ENCODE results near the gene SPECC1L.

The SPECC1L gene

GRCh38 chr22:24444729-24445466 is 174.3 kb downstream of the SPECC1L start:
- no peak for DNase-seq (ENCODE audit: low spot score)

DNA sequence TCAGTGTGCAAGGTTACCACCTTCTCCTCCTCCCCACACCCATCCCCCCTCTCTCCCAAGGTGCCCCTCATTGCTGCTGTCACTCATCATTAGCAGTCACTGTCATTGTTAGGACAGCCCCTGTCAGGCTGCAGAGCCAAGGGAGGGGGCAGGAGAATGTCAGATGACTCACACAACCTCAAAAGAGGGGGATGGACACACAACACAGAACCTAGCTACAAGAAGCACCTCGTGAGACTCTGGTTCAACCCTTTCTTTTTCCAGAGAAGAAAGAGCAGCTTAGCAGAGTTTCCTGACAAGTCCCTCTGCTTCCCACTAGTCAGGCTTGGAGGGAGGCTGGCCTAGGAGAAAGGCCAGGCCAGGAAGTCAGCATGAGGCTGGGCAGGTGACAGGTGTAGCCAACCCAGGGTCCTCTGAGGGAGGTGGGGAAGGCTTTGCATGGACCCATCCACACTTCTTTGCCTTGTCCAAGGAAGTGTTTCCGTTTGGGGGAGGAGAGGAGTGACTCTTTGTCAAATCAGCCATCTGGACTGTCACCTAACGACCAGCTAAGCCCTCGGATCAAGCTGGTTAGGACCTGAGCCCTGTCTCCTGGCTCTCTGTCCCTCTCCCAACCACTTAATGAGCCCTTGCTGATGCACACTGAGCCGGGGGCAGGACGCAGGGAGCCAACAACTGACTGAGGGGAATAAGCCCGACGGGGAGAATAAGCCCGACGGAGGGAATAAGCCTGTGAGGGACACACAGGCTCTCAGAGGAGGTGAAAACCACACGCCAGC is 175.0 kb downstream of the SPECC1L start:
- no peak for DNase-seq (ENCODE audit: low spot score)

DNA sequence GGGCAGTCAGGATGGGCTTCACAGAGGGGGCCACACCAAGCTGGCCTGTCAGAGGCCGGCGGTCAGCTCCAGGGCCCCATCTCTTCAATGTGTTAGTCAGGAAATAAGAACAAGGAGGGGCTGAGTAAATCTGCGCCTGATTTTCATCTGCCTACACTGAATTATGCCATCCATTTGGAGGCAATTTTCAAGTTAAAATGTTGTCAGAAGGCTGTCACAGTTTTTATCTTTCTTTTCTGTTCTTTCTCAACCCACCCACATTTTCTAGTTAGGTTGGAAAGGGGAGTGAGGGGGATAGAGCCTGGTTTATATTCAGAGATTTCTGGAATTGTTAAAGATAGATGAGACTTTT is 175.6 kb downstream of the SPECC1L start:
- DNase-seq (ENCODE audit: low spot score): no peak

GRCh38 chr22:24450610-24451009 is 180.0 kb downstream of the SPECC1L start:
- no peak for DNase-seq (ENCODE audit: low spot score)

DNA sequence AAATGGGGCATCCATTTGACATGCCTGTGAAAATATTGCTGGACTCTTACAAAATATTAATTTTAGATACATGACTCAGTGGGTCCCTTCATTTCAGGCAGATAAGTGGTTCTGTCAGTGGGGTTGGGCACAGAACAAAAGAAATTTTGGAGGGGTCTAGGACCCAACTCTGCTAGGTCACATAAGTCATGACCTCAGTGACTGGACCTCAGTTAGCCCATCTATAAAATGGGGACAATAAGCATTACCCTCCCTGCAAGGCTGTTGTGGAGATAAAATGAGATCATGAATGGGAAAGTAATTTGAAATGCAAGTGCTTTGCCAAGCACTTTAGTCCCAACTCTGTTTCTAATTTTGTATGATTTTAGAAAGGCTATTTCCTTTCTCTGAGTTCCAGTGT is 180.5 kb downstream of the SPECC1L start:
- no peak for DNase-seq (ENCODE audit: low spot score)

- no peak for DNase-seq (ENCODE audit: low spot score)
Measured at GRCh38 chr22:24453853-24454252, 183.2 kb downstream of the SPECC1L start.

GRCh38 chr22:24455039-24455438 is 184.4 kb downstream of the SPECC1L start:
- no peak for DNase-seq (ENCODE audit: low spot score)

DNA sequence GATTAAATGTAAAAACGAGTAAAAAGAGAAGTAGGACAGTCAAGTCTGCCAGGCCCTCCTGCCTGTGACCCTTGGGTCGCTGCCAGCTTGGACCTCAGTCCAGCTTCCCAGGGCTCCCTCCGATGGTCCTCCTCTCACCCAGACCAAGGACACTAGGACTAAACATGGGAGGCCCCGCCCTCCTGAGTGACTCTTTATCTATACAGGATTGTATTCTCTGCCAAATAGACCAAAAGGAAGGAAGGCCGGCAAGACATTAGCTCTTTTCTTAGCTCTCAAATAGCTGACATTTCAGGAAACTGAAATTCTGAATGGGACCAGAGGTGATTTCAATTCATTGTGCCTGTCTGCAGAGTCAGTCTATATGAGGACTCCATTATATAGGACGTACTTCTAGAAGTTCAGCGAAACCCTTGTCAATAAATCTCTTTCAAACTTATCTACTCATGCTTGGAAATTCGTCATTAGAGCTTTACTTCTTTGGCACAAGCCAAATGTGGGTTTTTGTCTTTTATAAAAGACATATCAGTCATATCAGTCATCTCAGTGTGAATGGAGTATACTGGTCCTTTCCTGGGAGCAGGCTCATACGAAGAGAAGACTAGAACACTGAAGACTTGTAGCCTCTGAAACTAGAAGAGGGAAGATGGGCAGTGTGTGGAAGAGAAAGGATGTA is 185.3 kb downstream of the SPECC1L start:
- DNase-seq (ENCODE audit: low spot score): no peak

DNA sequence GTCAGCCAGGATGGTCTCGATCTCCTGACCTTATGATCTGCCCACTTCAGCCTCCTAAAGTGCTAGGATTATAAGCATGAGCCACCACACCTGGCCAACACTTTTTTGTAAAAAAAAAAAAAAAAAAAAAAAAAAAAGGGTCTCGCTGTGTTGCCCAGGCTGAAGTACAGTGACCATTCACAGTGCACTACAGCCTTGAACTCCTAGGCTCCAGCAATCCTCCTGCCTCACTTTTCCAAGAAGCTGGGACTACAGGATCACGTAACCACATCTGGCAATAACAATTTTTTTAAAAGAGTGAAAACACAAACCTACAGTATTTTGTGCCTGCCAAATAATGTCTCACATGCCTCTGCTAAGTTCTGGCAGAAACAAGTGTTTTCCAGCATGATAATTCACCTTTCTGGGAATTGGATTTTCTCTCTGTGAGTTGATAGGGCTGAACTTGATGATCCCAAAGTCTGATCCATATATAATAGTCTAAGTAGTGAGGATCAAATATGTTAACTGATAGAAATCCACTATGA is 187.3 kb downstream of the SPECC1L start:
- no peak for DNase-seq (ENCODE audit: low spot score)

- no peak for DNase-seq (ENCODE audit: low spot score)
Measured at GRCh38 chr22:24459911-24460310, 189.3 kb downstream of the SPECC1L start.

GRCh38 chr22:24460418-24461089 is 189.9 kb downstream of the SPECC1L start:
- DNase-seq (ENCODE audit: low spot score): no peak

DNA sequence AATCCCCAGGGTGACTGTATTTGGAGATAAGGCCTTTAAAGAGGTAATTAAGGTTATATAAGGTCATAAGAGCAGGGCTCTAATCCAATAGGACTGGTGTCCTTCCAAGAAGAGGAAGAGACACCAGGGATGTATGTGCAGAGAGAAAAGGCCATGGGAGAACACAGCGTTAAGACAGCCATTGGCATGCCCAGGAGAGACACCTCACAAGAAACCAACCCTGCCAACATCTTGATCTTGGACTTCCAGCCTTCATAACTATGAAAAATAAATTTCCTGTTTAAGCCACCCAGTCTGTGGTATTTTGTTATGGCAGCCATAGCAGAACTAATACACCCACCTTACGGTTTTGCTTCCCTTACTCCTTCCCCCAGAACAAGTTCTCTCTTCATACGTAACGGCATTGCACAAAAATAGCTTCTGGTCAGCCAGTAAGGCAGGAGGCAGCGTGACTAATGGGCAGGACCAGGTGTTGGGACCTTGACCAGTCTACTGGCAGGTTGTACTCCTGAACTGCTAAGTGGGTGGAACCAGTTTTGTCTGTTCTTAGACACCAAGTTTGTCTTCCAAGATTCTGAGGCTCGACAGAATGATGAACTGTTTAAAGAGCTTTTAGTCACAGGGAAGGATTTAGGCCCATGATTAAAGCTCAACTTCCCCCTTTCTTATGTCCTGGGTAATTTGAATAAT is 192.6 kb downstream of the SPECC1L start:
- no peak for DNase-seq (ENCODE audit: low spot score)

DNA sequence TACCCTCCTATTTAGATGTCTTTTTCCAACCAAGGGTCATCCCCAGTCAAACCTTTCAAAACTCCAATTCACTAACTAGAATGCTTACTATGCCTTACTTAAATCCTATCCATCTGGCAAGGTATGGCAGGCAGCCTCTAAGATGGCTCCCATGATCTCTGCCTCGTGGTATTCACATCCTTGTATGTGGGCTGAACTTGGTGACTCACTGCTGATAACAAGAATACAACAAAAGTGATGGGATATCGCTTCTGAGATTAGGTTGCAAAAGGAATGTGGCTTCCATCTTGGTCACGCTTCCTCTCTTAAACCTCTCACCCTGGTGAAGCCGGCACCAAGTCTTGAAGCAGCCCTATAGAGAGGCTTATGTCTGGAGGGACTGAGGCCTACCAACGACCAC is 194.9 kb downstream of the SPECC1L start:
- DNase-seq (ENCODE audit: low spot score): no peak

- no peak for DNase-seq (ENCODE audit: low spot score)
Measured at GRCh38 chr22:24465975-24466374, 195.3 kb downstream of the SPECC1L start.

DNA sequence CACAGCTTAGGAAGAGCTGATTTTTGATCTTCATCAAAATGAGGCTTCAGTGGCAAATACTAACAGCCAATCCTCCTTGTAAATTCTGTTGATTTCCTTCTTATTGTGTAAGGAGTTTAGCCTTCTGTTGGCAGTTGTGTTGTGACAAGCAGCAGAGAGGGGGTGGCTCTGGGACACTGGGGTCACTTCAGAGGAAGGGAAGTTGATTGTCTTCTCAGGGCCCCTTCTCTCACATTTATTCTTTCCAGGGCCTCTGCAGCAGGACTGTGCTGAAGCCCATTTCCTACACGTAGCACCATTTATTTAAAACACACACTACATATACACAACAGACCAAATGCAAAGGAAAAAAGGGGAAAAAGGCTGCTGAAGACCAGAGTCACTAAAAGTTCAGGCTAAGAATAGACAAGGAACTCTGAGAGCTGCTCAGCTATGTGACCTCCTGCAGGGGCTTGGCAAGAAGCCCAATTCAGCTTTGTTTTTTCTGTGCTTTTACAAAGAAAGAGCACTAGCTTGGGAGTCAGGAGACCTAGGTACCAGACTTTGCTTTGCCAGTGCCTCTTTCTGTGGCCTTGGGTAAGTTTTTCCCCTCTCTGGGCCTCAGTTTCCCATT is 196.2 kb downstream of the SPECC1L start:
- no peak for DNase-seq (ENCODE audit: low spot score)

GRCh38 chr22:24467340-24467739 is 196.7 kb downstream of the SPECC1L start:
- no peak for DNase-seq (ENCODE audit: low spot score)
